Sigmoid colon (tissue), 7 donors: Measurements from ENCODE around the gene EIF4E. TPM values are rescaled to one million over a fixed set of nuclear protein-coding genes. Genes with fewer than 3 reads are reported as not detected.

Source experiments
- DNase-seq: peaks from one replicate; pipeline ENCODE4 v3.0.0-alpha.2; 2019
- H3K27ac ChIP-seq, 4 donors: fragments of 200-600 bp; sonication (generic); one replicate each; pipeline ENCODE4 v1.5.1; 2016 to 2019; ENCODE audit warnings: mild to moderate bottlenecking in 1 of 4
- H3K27me3 ChIP-seq, 3 donors: fragments of 200-600 bp; sonication (generic); one replicate each; pipeline ENCODE4 v1.5.1; 2019; ENCODE audit warnings: mild to moderate bottlenecking in 1 of 3
- H3K36me3 ChIP-seq, 4 donors: fragments of 200-600 bp; sonication (generic); one replicate each; pipeline ENCODE4 v1.5.1; 2016 to 2019
- H3K4me1 ChIP-seq, 4 donors: fragments of 200-600 bp; sonication (generic); one replicate each; pipeline ENCODE4 v1.5.1; 2017 to 2019
- H3K4me3 ChIP-seq, 4 donors: fragments of 200-600 bp; sonication (generic); one replicate each; pipeline ENCODE4 v1.5.1; 2017 to 2019; ENCODE audit warnings: mild to moderate bottlenecking in 2 of 4, moderate library complexity in 1 of 4
- H3K9me3 ChIP-seq, 4 donors: fragments of 200-600 bp in 3 of 4; sonication (generic) in 3 of 4; one replicate each; pipeline versions ENCODE4 v1.5.1 to v1.6.1; 2013 to 2019
- EP300 ChIP-seq, 4 donors: sonication (generic); formaldehyde crosslinking; IDR thresholded peaks; one replicate each; pipeline ENCODE4 v1.6.1; 2017; ENCODE audit warnings: antibody characterized with exemption in 4 of 4
- POLR2A ChIP-seq, 2 donors: fragments of 450-650 bp; IDR thresholded peaks; one replicate each; pipeline ENCODE4 v1.6.1; 2016; ENCODE audit warnings: antibody characterized with exemption in 2 of 2, mild to moderate bottlenecking in 2 of 2, moderate library complexity in 2 of 2
- POLR2AphosphoS5 ChIP-seq, 4 donors: sonication (generic); formaldehyde crosslinking; IDR thresholded peaks; one replicate each; pipeline ENCODE4 v1.6.1; 2017; ENCODE audit warnings: antibody characterized with exemption in 4 of 4
- WGBS, 2 donors: extraction: QIAGEN DNeasy Blood & Tissue Kit; methylation state at CpG; one replicate each; pipeline ENCODE4 v1.1.7; 2013; 5-methylcytosine and 5-hydroxymethylcytosine counted together
- intact Hi-C: fragments of 100-400 bp; cut with DNase I; formaldehyde crosslinking; loops from one replicate; pipeline ENCODE4 v1.15.1; 2023
- polyA plus RNA-seq, 3 donors: library from polyadenylated mRNA; stranded (reverse); fragments of 200-250 nt; gene quantifications; one replicate each; pipeline ENCODE4 v1.2.3, GENCODE V29; 2013
- total RNA-seq, 4 donors: library from RNA; depleted of rRNA; stranded (reverse); fragments of >200 nt; gene quantifications; one replicate each; pipeline ENCODE4 v1.1.0, GENCODE V29; 2016
- TF ChIP-seq, protein P1 (sequence below), 4 experiments: fragments of 450-650 bp in 3 of 4; fragments of 200-600 bp in 1 of 4; IDR thresholded peaks; one replicate each; pipeline ENCODE4 v1.5.1; 2016 to 2019; ENCODE audit warnings: antibody characterized with exemption in 4 of 4, mild to moderate bottlenecking in 3 of 4, moderate library complexity in 2 of 4
- donor health status: healthy with polysubstance abuse.
- donor health status: Bipolar disorder and iron deficiency.
- donor health status: healthy.

The EIF4E gene
- total and polyA plus RNA-seq, 7 donors = 38.5 to 115 (median 74.5) TPM

DNA sequence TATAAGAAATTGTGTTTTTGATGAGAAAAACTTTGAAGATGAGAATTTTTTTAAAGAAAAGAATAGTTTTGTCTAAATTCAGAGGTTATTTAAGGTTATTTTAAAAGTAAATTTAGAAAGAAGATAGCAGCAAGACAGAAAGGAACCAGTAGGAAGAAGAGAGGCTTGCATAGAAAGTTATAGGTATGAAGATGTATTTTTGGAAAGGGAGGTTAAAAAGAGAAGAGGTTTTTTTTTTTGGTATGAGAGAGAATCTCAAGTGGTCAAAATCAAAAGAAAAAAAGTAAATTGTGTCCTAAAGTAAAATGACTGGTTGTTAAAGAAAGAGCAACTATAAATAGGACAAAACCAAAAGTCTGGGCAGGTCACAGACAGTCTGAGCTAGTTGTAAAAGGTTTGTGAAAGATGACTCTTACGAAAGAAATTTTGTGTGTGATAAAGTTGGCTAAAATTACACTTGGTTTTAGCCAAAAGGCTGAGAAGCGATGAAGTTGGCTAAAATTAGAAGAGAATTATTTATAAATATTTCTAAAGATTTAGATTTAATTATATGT, 16.4 kb upstream of the EIF4E start:
- no peak overlapping the region for H3K27ac ChIP-seq
- intact Hi-C loops = no loop called here
- no peaks in the 10 kb centered on the region for H3K27me3 ChIP-seq
- 81 to 91% methylated on average over 2 of the region's 2 CpGs for WGBS, 2 donors
- H3K4me1 ChIP-seq = no peaks in the 10 kb centered on the region
- no peak for TF ChIP-seq POLR2AphosphoS5 (IDR thresholded peaks at IDR 0.05)
- TF ChIP-seq, protein P1, sequence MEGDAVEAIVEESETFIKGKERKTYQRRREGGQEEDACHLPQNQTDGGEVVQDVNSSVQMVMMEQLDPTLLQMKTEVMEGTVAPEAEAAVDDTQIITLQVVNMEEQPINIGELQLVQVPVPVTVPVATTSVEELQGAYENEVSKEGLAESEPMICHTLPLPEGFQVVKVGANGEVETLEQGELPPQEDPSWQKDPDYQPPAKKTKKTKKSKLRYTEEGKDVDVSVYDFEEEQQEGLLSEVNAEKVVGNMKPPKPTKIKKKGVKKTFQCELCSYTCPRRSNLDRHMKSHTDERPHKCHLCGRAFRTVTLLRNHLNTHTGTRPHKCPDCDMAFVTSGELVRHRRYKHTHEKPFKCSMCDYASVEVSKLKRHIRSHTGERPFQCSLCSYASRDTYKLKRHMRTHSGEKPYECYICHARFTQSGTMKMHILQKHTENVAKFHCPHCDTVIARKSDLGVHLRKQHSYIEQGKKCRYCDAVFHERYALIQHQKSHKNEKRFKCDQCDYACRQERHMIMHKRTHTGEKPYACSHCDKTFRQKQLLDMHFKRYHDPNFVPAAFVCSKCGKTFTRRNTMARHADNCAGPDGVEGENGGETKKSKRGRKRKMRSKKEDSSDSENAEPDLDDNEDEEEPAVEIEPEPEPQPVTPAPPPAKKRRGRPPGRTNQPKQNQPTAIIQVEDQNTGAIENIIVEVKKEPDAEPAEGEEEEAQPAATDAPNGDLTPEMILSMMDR (IDR thresholded peaks at IDR 0.05) = no peak
- TF ChIP-seq EP300 (IDR thresholded peaks at IDR 0.05) = no peak
- TF ChIP-seq POLR2A (IDR thresholded peaks at IDR 0.05) = no peak
- H3K9me3 ChIP-seq = no peaks in the 10 kb centered on the region
- no peak for DNase-seq
- no peaks in the 10 kb centered on the region for H3K36me3 ChIP-seq
- no peak overlapping the region for H3K4me3 ChIP-seq

DNA sequence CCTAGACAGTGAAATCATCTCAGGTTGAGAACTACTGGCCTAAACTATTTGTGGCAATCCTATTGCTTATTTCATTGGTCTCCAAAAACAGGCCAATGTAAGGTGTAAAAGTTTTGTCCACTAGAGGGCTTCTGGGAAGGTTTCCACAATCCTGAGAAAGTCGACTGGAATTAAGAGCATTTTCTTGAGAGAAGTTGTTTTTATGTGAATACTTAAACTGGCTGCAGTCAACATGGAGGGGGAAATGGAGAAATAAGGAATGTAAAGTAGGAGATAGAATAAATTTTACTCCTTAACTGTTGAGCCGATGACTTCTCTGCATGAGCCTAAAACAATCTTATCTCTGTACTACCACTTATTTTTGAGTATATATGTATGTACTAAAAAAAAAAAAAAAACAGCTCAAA, 11.0 kb upstream of the EIF4E start:
- no peaks in the 10 kb centered on the region for H3K27me3 ChIP-seq
- TF ChIP-seq, protein P1 (IDR thresholded peaks at IDR 0.05) = peak in 3 of 4 experiments; percentile 57 to 73 (median 68)
- TF ChIP-seq POLR2A (IDR thresholded peaks at IDR 0.05) (no peak), POLR2AphosphoS5 (IDR thresholded peaks at IDR 0.05) (no peak)
- H3K4me1 ChIP-seq = no peaks in the 10 kb centered on the region
- no peak overlapping the region for H3K27ac ChIP-seq
- no peak overlapping the region for H3K4me3 ChIP-seq
- WGBS, 2 donors = 21 to 42% methylated on average over 2 of the region's 2 CpGs
- DNase-seq = no peak
- H3K36me3 ChIP-seq = no peaks in the 10 kb centered on the region
- intact Hi-C loops = no loop called here
- no peaks in the 10 kb centered on the region for H3K9me3 ChIP-seq

DNA sequence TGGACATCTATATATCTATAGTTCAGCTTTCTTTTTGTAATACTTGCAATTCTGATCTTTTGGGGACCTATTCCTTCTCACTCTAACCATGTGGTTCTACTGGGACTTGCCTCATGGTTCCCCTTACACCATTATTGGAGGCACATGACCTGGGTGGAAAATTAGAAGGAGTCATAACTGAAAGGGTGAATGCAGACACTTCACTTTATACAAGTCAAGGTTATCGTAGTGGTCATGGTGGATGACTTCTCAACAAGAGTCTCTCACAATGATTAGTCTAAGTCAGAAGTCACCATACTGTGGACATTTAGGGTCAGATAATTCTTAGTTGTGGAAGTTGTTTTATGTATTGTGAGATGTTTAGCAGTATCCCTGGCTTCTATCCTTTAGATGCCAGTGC, 10.5 kb upstream of the EIF4E start:
- intact Hi-C loops = no loop called here
- no peak overlapping the region for H3K4me3 ChIP-seq
- H3K27me3 ChIP-seq = no peaks in the 10 kb centered on the region
- 74 to 84% methylated on average over 1 of the region's 1 CpG for WGBS, 2 donors
- no peaks in the 10 kb centered on the region for H3K9me3 ChIP-seq
- H3K36me3 ChIP-seq = no peaks in the 10 kb centered on the region
- H3K27ac ChIP-seq = no peak overlapping the region
- no peak for TF ChIP-seq POLR2AphosphoS5 (IDR thresholded peaks at IDR 0.05)
- TF ChIP-seq, protein P1 (IDR thresholded peaks at IDR 0.05) = no peak
- no peak for TF ChIP-seq EP300 (IDR thresholded peaks at IDR 0.05)
- TF ChIP-seq POLR2A (IDR thresholded peaks at IDR 0.05) = no peak
- no peak for DNase-seq
- no peaks in the 10 kb centered on the region for H3K4me1 ChIP-seq

DNA sequence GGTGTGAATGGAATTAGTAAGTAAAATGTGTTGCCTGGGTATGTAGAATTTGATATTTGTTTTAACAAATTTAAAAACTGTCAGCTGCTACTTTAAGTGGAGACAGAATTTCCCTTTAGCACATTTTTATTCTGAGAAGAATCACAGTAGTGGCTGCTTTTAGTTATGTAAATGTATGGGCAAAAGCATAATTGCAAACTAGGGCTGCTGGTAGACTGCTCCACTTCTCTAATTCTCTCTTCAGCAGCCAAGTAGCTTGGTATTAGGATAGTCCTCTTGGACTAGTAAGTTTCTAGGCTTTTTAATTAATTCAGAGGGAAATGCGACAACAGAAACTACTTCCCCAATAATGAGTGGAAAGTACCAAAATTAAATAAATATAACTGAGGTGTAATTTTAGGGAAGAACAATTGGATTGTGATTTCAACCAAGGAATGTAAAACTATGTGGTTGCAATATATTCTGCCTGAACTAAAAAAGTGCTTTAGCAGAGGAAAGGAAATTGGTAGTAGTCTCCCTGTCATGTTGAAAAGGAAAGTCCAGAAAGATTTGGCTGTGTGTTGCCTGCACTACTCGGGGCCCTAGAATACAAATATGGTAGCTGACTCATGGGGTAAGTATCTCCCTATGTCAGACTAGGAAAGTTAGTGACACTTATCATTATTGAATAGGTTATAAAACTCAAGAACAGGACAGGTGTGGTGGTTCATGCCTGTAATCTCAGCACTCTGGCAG, 9.2 kb upstream of the EIF4E start:
- intact Hi-C loops = no loop called here
- WGBS, 2 donors = 48 to 72% methylated on average over 2 of the region's 2 CpGs
- H3K4me3 ChIP-seq = no peak overlapping the region
- H3K27me3 ChIP-seq = no peaks in the 10 kb centered on the region
- no peak overlapping the region for H3K27ac ChIP-seq
- no peaks in the 10 kb centered on the region for H3K4me1 ChIP-seq
- no peak for DNase-seq
- no peak for TF ChIP-seq EP300 (IDR thresholded peaks at IDR 0.05)
- TF ChIP-seq POLR2A (IDR thresholded peaks at IDR 0.05) = no peak
- no peak for TF ChIP-seq POLR2AphosphoS5 (IDR thresholded peaks at IDR 0.05)
- TF ChIP-seq, protein P1 (IDR thresholded peaks at IDR 0.05) = no peak
- no peaks in the 10 kb centered on the region for H3K9me3 ChIP-seq
- no peaks in the 10 kb centered on the region for H3K36me3 ChIP-seq
